Measurements from ENCODE around the gene CYP1A1. TPM values are rescaled to one million over a fixed set of nuclear protein-coding genes. Genes with fewer than 3 reads are reported as not detected.
"Not testable (repeated sequence)": the region's sequence is repeated elsewhere in the genome, so short reads cannot be mapped to it uniquely, and the experiment has no call there.

Gene CYP1A1
- total RNA-seq, 1 donor from 2014 or later = 0.42 TPM

DNA sequence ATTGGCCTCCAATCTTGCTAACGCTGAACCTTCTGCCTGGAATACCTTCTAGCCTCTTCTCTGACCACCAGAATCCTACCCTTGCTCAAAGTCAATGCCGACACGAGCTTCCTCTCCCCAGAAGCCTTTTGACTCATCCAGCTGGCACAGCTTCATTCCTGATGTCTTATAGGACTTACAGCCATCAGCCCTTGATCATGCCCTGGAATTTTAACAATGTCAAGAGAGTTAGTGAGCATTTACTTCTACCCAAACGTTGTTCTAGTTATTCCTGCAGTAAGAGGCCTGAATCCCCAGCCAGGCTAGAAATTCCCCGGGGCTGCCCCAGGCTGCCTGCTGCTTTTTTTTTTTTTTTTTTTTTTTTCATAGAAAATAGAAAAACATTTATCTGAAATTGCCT, 27.2 kb upstream of the CYP1A1 start:
- no peak for DNase-seq
- Mint-ChIP-seq H3K4me3 (no peak overlapping the region), H3K9me3 (no peaks in the 10 kb centered on the region), H3K36me3 (ENCODE audit: low read depth) (no peaks in the 10 kb centered on the region), H3K4me1 (no peaks in the 10 kb centered on the region), H3K27me3 (peaks cover 5% of the 10 kb centered on the region), H3K27ac (no peak overlapping the region)
- intact Hi-C loops (cut with micrococcal nuclease) = no loop called here

DNA sequence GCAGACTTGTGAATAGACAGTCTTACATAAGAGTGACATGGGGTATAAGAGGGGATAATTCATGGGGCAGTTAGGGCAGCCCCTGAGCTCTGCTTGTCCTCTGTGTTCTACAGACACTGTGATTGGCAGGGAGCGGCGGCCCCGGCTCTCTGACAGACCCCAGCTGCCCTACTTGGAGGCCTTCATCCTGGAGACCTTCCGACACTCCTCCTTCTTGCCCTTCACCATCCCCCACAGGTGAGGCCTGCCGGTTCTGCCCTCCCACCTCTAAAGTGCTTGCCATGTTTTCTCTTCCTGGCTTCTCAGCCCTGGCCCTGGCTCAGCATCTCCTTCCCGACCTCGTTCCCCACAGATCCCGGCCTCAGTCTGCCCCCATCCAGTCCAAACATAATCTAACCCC, 26.7 kb upstream of the CYP1A1 start:
- H3K27me3 Mint-ChIP-seq = peaks cover 5% of the 10 kb centered on the region
- H3K36me3 Mint-ChIP-seq (ENCODE audit: low read depth) = no peaks in the 10 kb centered on the region
- H3K4me1 Mint-ChIP-seq = no peaks in the 10 kb centered on the region
- no peak overlapping the region for H3K27ac Mint-ChIP-seq
- intact Hi-C loops (cut with micrococcal nuclease) = no loop called here
- DNase-seq = no peak
- H3K9me3 Mint-ChIP-seq = no peaks in the 10 kb centered on the region
- no peak overlapping the region for H3K4me3 Mint-ChIP-seq

DNA sequence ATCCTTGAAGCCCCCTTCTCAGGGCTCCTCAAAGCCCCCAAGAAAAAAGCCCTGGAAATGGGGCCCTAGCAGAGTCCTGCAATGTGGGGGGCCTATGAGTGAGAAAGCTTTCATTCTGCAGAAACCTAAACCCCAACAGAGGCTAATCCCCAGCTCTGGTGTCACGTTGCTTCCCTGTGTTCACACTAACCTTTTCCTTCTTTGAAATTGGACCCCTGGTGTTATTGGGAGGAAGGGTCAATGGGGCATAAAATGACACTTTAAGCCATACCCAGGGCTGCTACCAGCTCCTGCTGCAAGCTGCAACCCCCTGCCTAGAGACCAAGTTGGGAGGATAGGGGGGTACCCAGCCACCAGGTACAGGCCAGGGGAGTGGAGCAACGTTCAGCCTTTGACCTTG, 25.4 kb upstream of the CYP1A1 start:
- Mint-ChIP-seq H3K27me3 (no peaks in the 10 kb centered on the region), H3K27ac (no peak overlapping the region), H3K9me3 (no peaks in the 10 kb centered on the region), H3K4me1 (no peaks in the 10 kb centered on the region), H3K36me3 (ENCODE audit: low read depth) (no peaks in the 10 kb centered on the region), H3K4me3 (no peak overlapping the region)
- DNase-seq = no peak
- intact Hi-C loops (cut with micrococcal nuclease) = no loop called here

DNA sequence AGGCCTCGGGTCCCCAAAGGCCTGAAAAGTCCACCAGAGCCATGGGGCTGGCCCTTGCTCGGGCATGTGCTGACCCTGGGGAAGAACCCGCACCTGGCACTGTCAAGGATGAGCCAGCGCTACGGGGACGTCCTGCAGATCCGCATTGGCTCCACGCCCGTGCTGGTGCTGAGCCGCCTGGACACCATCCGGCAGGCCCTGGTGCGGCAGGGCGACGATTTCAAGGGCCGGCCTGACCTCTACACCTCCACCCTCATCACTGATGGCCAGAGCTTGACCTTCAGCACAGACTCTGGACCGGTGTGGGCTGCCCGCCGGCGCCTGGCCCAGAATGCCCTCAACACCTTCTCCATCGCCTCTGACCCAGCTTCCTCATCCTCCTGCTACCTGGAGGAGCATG, 24.5 kb upstream of the CYP1A1 start:
- H3K4me3 Mint-ChIP-seq = no peak overlapping the region
- no peaks in the 10 kb centered on the region for H3K36me3 Mint-ChIP-seq (ENCODE audit: low read depth)
- no peak overlapping the region for H3K27ac Mint-ChIP-seq
- H3K9me3 Mint-ChIP-seq = no peaks in the 10 kb centered on the region
- intact Hi-C loops (cut with micrococcal nuclease) = no loop called here
- H3K4me1 Mint-ChIP-seq = no peaks in the 10 kb centered on the region
- no peaks in the 10 kb centered on the region for H3K27me3 Mint-ChIP-seq
- DNase-seq = no peak

DNA sequence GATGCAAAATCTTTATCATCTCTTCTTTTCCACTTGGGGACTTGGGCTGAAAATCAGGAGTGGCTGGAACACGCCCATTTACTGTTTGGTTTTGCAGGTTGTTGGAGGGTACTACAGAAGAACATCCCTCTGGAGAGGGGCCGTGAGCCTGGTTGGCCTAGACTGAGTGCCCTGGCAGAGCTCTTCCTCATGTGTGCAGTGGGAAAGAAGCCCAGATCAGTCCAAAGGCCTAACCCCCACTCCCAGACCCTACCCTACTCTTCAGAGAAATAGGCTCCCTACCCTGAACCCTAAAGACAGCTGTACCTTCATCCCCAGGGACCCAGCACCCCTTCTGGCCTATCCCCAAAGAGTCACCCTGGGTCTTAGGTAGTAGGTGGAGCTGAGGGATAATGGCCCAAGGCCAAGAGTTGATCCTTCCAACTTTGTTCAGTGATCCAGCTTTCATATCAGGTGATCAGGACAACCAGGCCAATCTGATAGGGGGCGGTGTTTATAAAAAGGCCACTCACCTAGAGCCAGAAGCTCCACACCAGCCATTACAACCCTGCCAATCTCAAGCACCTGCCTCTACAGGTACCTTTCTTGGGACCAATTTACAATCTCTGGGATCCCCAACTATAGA, 23.1 kb upstream of the CYP1A1 start, which contains the start of gene CYP1A2:
Gene CYP1A2 (plus strand): TSS at position 524 of the 625 bp plus-strand sequence. CDS start 894 bp downstream, outside the sequence.
- intact Hi-C loops (cut with micrococcal nuclease) = no loop called here
- H3K27me3 Mint-ChIP-seq = no peaks in the 10 kb centered on the region
- no peak within 1 kb of the TSS for H3K27ac Mint-ChIP-seq
- H3K4me3 Mint-ChIP-seq = no peak within 1 kb of the TSS
- no peaks in the 10 kb centered on the region for H3K9me3 Mint-ChIP-seq
- no peaks in the 10 kb centered on the region for H3K36me3 Mint-ChIP-seq (ENCODE audit: low read depth)
- H3K4me1 Mint-ChIP-seq = no peaks in the 10 kb centered on the region
- no peak for DNase-seq

DNA sequence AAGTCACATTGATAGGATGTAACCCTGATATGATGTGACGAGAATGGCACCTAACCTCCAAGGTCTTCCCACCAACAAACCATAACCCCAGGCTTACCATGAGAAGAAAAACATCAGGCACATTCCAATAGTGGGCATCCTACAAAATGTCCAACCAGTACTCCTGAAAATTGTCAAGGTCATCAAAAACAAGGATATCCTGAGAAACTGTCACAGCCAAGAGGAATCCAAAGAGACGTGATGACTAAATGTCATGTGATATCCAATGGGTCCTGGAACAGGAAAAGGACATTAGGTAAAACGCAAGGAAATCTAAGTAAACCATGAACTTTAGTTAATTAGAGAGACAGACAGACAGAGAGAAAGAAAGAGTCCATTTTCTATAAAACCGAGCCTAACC, 21.1 kb upstream of the CYP1A1 start:
- H3K27me3 Mint-ChIP-seq = no peaks in the 10 kb centered on the region
- H3K9me3 Mint-ChIP-seq = no peaks in the 10 kb centered on the region
- no peaks in the 10 kb centered on the region for H3K36me3 Mint-ChIP-seq (ENCODE audit: low read depth)
- H3K4me1 Mint-ChIP-seq = no peaks in the 10 kb centered on the region
- H3K27ac Mint-ChIP-seq = no peak overlapping the region
- intact Hi-C loops (cut with micrococcal nuclease) = no loop called here
- DNase-seq = no peak
- no peak overlapping the region for H3K4me3 Mint-ChIP-seq

DNA sequence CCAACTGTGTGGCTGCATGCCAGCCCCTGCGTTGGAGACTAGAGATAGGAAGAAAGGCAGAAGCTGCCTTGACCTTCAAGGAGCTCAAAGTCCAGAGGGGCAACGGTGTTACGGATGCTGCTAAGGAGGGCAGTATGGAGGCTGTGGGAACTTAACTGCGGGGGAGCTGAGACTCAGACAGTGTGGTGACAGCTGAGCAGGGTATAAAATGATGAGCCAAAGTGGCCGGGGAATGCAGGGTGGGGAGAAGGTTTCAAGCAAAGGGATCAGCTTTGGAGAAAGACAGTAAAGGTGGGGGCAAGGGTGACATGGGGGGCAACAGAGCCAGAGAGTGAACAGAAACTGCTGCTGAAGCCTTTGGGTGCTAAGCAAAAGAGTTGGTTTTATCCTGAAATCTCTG, 17.1 kb upstream of the CYP1A1 start:
- DNase-seq = no peak
- H3K27ac Mint-ChIP-seq = no peak overlapping the region
- H3K4me1 Mint-ChIP-seq = peaks cover 4% of the 10 kb centered on the region
- intact Hi-C loops (cut with micrococcal nuclease) = no loop called here
- no peaks in the 10 kb centered on the region for H3K27me3 Mint-ChIP-seq
- peaks cover 10% of the 10 kb centered on the region for H3K9me3 Mint-ChIP-seq
- H3K4me3 Mint-ChIP-seq = no peak overlapping the region
- H3K36me3 Mint-ChIP-seq (ENCODE audit: low read depth) = peaks cover 3% of the 10 kb centered on the region

DNA sequence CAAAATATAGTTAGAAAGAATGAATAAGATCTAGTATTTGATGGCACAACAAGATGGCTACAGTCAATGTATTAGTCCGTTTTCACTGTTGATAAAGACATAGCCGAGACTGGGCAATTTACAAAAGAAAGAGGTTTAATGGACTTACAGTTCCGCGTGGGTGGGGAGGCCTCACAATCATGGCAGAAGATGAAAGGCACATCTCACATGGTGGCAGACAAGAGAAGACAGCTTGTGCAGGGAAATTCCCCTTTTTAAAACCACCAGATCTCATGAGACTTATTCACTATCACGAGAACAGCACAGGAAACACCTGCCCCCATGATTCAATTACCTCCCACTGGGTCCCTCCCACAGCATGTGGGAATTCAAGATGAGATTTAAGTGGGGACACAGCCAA, 12.9 kb upstream of the CYP1A1 start:
- peaks cover 17% of the 10 kb centered on the region for H3K9me3 Mint-ChIP-seq
- H3K4me3 Mint-ChIP-seq; H3K36me3 Mint-ChIP-seq (ENCODE audit: low read depth); intact Hi-C loops (cut with micrococcal nuclease); DNase-seq; H3K27ac Mint-ChIP-seq; H3K4me1 Mint-ChIP-seq: not testable (repeated sequence)
- H3K27me3 Mint-ChIP-seq = peaks cover 14% of the 10 kb centered on the region

DNA sequence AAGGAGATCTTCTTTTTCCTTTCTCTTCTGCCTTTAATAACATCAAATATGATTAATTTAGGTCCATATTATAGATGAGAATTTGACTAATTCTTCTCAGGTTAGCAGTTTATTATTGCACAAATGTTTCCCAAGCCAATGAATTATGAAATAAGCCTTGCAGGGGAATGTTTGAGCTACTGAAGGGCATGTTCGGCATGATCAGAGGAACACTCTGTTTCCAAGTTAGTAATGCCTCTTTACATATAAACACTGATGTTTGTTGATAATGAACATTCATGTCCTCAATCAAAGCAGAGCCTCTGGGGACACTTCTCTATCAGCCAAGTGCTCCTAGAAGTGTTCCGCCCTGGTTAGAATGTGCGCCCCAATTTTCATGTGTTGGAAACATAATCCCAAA, 10.0 kb upstream of the CYP1A1 start:
- Mint-ChIP-seq H3K4me1 (peaks cover 4% of the 10 kb centered on the region), H3K9me3 (peaks cover 17% of the 10 kb centered on the region), H3K36me3 (ENCODE audit: low read depth) (peaks cover 5% of the 10 kb centered on the region), H3K27ac (no peak overlapping the region), H3K27me3 (peaks cover 17% of the 10 kb centered on the region), H3K4me3 (no peak overlapping the region)
- no peak for DNase-seq
- intact Hi-C loops (cut with micrococcal nuclease) = no loop called here

DNA sequence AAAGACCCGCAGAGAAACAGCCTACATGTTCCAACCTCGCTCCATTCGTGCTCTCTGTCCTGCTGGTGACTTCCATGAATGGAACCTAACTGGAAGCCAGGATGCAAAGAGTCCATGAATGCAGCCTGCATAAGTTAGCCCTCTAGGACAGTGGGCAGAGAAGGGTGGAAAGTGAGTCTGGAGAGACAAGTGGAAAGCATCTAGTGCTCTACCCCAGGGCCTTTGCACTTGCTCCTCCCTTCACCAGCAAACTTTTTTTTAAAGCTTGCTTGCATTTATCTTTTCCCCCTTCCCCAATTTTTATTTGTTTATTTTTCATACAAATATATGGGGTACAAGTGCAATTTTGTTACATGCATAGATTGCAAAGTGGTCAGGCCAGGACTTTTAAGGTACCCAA, 7.9 kb upstream of the CYP1A1 start:
- DNase-seq = no peak
- intact Hi-C loops (cut with micrococcal nuclease) = no loop called here
- Mint-ChIP-seq H3K27me3 (peaks cover 17% of the 10 kb centered on the region), H3K9me3 (peaks cover 16% of the 10 kb centered on the region), H3K4me1 (peaks cover 4% of the 10 kb centered on the region), H3K4me3 (no peak overlapping the region), H3K36me3 (ENCODE audit: low read depth) (peaks cover 5% of the 10 kb centered on the region), H3K27ac (no peak overlapping the region)

DNA sequence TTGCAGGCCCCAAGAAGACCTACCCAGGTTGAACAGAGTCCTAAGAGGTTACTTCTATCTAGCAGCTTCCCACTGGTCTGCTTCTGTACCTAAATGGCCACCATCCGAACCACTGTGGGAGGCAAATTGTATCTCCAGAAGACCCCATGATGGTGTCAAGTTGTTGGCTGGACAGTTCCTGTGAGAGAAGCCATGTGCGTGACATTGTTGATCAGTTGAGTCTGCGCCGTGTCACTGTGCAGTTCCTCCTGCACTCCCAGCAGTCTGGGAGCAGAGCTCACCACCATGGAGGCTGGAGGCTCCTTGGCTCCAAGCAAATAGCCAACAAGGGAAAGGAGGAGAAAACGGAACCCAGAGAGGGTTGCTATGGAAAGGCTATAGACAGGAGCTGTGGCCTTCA, 7.5 kb upstream of the CYP1A1 start:
- peaks cover 2% of the 10 kb centered on the region for H3K36me3 Mint-ChIP-seq (ENCODE audit: low read depth)
- peaks cover 18% of the 10 kb centered on the region for H3K27me3 Mint-ChIP-seq
- H3K9me3 Mint-ChIP-seq = peaks cover 11% of the 10 kb centered on the region
- H3K27ac Mint-ChIP-seq = no peak overlapping the region
- H3K4me3 Mint-ChIP-seq = no peak overlapping the region
- H3K4me1 Mint-ChIP-seq = no peaks in the 10 kb centered on the region
- DNase-seq = no peak
- intact Hi-C loops (cut with micrococcal nuclease) = no loop called here

DNA sequence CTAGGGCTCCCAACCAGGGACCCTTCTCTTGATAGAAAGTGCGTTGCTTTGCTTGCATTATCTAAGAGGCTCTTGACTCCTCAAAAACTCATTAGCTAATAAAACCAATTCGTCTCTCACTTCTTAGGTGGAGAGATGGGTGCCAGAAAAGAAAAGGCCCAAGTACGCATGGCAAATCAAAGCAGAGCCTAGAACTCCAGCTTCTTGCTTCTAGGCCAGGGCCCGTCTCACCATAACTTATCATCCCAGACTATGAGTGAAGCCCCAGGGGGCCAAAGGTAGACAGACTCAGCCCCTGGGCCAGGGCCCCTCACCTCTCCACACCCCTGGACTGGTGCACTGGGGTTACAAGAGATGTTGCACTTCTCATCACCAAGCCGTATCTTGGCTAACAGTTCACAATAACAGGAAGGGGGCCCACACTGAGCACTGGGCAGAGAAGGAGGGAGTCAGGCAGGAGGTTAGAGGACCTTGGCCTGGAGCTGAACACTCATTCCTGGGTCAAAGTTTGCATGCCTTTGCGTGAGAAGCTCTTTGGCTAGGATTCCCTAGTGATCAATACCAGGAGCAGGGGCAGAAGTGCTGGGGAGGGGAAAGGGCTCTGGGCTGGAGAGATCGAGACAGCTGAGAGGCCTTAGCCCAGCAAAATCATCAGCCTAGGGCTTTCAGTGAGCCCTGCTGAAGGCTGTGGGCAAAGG, 5.4 kb upstream of the CYP1A1 start:
- Mint-ChIP-seq H3K27ac (no peak overlapping the region), H3K27me3 (peaks cover 19% of the 10 kb centered on the region), H3K4me3 (no peak overlapping the region), H3K36me3 (ENCODE audit: low read depth) (no peaks in the 10 kb centered on the region), H3K9me3 (no peaks in the 10 kb centered on the region), H3K4me1 (peaks cover 6% of the 10 kb centered on the region)
- DNase-seq = peak; percentile 52
- intact Hi-C loops (cut with micrococcal nuclease) = no loop called here

DNA sequence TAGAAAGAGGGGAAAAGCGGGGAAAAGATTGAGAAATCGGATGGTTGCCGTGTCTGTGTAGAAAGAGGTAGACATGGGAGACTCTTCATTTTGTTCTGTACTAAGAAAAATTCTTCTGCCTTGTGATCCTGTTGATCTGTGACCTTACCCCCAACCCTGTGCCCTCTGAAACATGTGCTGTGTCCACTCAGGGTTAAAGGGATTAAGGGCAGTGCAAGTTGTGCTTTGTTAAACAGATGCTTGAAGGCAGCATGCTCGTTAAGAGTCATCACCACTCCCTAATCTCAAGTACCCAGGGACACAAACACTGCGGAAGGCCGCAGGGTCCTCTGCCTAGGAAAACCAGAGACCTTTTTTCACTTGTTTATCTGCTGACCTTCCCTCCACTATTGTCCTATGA, 4.0 kb upstream of the CYP1A1 start:
- DNase-seq; intact Hi-C loops (cut with micrococcal nuclease); H3K27ac Mint-ChIP-seq; H3K36me3 Mint-ChIP-seq (ENCODE audit: low read depth); H3K4me3 Mint-ChIP-seq; H3K4me1 Mint-ChIP-seq; H3K9me3 Mint-ChIP-seq: not testable (repeated sequence)
- H3K27me3 Mint-ChIP-seq = peaks cover 24% of the 10 kb centered on the region

DNA sequence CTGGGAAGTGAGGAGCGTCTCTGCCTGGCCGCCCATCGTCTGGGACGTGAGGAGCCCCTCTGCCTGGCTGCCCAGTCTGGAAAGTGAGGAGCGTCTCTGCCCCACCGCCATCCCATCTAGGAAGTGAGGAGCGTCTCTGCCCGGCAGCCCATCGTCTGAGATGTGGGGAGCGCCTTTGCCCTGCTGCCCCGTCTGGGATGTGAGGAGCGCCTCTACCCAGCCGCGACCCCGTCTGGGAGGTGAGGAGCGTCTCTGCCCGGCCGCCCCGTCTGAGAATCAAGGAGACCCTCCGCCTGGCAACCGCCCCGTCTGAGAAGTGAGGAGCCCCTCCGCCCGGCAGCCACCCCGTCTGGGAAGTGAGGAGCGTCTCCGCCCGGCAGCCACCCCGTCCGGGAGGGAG, 3.4 kb upstream of the CYP1A1 start:
- H3K27me3 Mint-ChIP-seq = peaks cover 27% of the 10 kb centered on the region
- H3K27ac Mint-ChIP-seq; H3K4me3 Mint-ChIP-seq; DNase-seq; H3K9me3 Mint-ChIP-seq; H3K36me3 Mint-ChIP-seq (ENCODE audit: low read depth); H3K4me1 Mint-ChIP-seq; intact Hi-C loops (cut with micrococcal nuclease): not testable (repeated sequence)

DNA sequence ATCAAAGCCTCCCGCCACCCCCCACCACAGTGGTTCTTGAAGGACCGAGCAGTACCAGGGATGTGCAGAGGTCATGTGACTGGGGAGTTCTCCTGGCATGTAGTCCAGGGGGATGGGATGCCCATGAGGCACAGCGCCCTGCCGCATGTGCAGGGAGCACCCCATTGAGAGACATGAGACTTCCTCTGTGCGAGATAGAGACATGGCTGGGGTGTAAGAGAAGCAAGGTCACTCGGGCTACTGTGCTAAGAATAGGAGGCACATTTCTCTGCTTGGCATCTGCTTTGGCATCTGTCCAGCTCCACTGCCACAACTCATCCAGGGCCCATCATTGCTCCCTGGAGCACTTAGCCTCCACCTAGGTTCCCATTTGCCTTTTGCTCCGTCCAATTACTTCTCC, 2.4 kb upstream of the CYP1A1 start:
- Mint-ChIP-seq H3K4me3 (no peak overlapping the region), H3K27ac (no peak overlapping the region), H3K36me3 (ENCODE audit: low read depth) (no peaks in the 10 kb centered on the region), H3K9me3 (no peaks in the 10 kb centered on the region), H3K27me3 (peaks cover 28% of the 10 kb centered on the region), H3K4me1 (peaks cover 9% of the 10 kb centered on the region)
- DNase-seq = no peak
- intact Hi-C loops (cut with micrococcal nuclease) = no loop called here

All from activated CD4-positive, alpha-beta T cell treated with anti-CD3 and anti-CD28 coated beads, Interleukin-2, amount 10 ng/mL, durations not matched to agents 24 days and 14 days (primary cell).